Stimulated activated CD4-positive, alpha-beta T cell treated with anti-CD3 and anti-CD28 coated beads, TNF-alpha, amount 100 ng/mL, for 48 hours (primary cell): ENCODE measurements around the gene CWF19L1.
"Not testable (repeated sequence)": the region's sequence is repeated elsewhere in the genome, so short reads cannot be mapped to it uniquely, and the experiment has no call there.

Experiments
- DNase-seq, 3 donors: peaks; one replicate each; pipeline ENCODE4 v3.0.0-alpha.2; 2020; ENCODE audit warnings: low read depth in 3 of 3

The CWF19L1 gene

GRCh38 chr10:100267239-100268104 is at the start of gene CWF19L1:
TSS of gene CWF19L1 (minus strand) at chr10:100267638. CDS start at chr10:100267593, 45 bp downstream.
- DNase-seq, result peak; percentile 49 to 70 (median 60)

- no peak for DNase-seq
Observed at GRCh38 chr10:100315615-100316014, 48.2 kb upstream of the CWF19L1 start.

- no peak for DNase-seq
Observed at GRCh38 chr10:100311298-100311697, 43.9 kb upstream of the CWF19L1 start.

GRCh38 chr10:100307684-100308083 is 40.2 kb upstream of the CWF19L1 start:
- DNase-seq, result no peak

- DNase-seq, result no peak
Observed at GRCh38 chr10:100306861-100307260, 39.4 kb upstream of the CWF19L1 start.

GRCh38 chr10:100304414-100304813 is 37.0 kb upstream of the CWF19L1 start:
- no peak for DNase-seq

GRCh38 chr10:100303724-100304319 is 36.4 kb upstream of the CWF19L1 start:
- DNase-seq, result no peak

- DNase-seq, result not testable (repeated sequence)
Observed at GRCh38 chr10:100301123-100301522, 33.7 kb upstream of the CWF19L1 start.

- DNase-seq, result no peak
Observed at GRCh38 chr10:100297242-100297641, 29.8 kb upstream of the CWF19L1 start.

GRCh38 chr10:100293066-100293465 is 25.6 kb upstream of the CWF19L1 start:
- DNase-seq, result no peak

- DNase-seq, result not testable (repeated sequence)
Observed at GRCh38 chr10:100292300-100292699, 24.9 kb upstream of the CWF19L1 start.

GRCh38 chr10:100291356-100291755 is 23.9 kb upstream of the CWF19L1 start:
- DNase-seq, result no peak

GRCh38 chr10:100289641-100290040 is 22.2 kb upstream of the CWF19L1 start:
- no peak for DNase-seq

GRCh38 chr10:100288196-100288595 is 20.8 kb upstream of the CWF19L1 start:
- DNase-seq, result no peak

- no peak for DNase-seq
Observed at GRCh38 chr10:100287756-100288155, 20.3 kb upstream of the CWF19L1 start.

- peak; percentile 70 to 78 (median 76) for DNase-seq
Observed at GRCh38 chr10:100286051-100287033, 18.9 kb upstream of the CWF19L1 start, which contains the start of gene BLOC1S2. TSS of gene BLOC1S2 (minus strand) at chr10:100286680. CDS start at chr10:100286659, 21 bp downstream.

- DNase-seq, result not testable (repeated sequence)
Observed at GRCh38 chr10:100285326-100285725, 17.9 kb upstream of the CWF19L1 start.

GRCh38 chr10:100282907-100283306 is 15.5 kb upstream of the CWF19L1 start:
- DNase-seq, result no peak

- DNase-seq, result not testable (repeated sequence)
Observed at GRCh38 chr10:100276971-100277370, 9.5 kb upstream of the CWF19L1 start.

- DNase-seq, result no peak
Observed at GRCh38 chr10:100265821-100266485, 1.5 kb downstream of the CWF19L1 start.

- DNase-seq, result no peak
Observed at GRCh38 chr10:100254191-100254590, 13.2 kb downstream of the CWF19L1 start.
